ENCODE results near the gene PCMTD2.

Gene PCMTD2

DNA sequence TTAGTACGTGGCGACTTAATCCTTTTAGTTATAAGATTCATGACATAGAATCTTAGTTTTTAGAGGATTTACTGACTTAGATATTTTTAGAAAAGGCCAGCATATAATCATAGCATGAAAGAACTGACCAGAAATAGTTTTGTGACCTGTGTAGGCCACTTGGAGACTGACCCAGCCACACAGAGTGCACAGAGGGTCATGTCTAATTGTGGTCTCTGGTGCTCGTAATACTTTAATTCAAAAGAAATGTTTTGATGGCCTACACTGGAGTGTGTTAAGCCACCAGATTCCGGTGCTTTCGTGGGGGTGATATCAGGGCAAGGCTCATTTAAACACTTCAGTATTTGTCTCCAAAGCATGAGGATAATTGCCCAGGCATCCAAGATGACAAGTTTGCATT is 11.4 kb downstream of the PCMTD2 start:
- H3K79me2 ChIP-seq (ENCODE audit: control insufficient read depth, low read length) = peaks cover 15% of the 10 kb centered on the region
- no peaks in the 10 kb centered on the region for H4K20me1 ChIP-seq (ENCODE audit: control insufficient read depth, insufficient read depth, low read depth, low read length)
- H3K9me3 ChIP-seq (ENCODE audit: control insufficient read depth, insufficient read depth, low read length) = peaks cover 3% of the 10 kb centered on the region; the same call in 1 of the 2 replicates
- H3K4me2 ChIP-seq (ENCODE audit: low read length) = no peak overlapping the region
- no peak for TF ChIP-seq EZH2phosphoT487 (IDR thresholded peaks at IDR 0.05; ENCODE audit: borderline replicate concordance, low read length)
- no peak for TF ChIP-seq CTCF (IDR thresholded peaks at IDR 0.05; ENCODE audit: low read depth, low read length, poor library complexity, severe bottlenecking)
- peaks cover 52% of the 10 kb centered on the region for H3K36me3 ChIP-seq (ENCODE audit: control insufficient read depth, low read length)
- no peaks in the 10 kb centered on the region for H3K27me3 ChIP-seq (ENCODE audit: control insufficient read depth, low read length)
- no peaks in the 10 kb centered on the region for H3F3A ChIP-seq (ENCODE audit: control insufficient read depth, insufficient read depth)
- no peak overlapping the region for H3K27ac ChIP-seq (ENCODE audit: low read depth, low read length)
- no peaks in the 10 kb centered on the region for H3K9me2 ChIP-seq (replicated peaks; ENCODE audit: control insufficient read depth, low read length)
- H3K4me1 ChIP-seq (ENCODE audit: control insufficient read depth, low read length) = no peaks in the 10 kb centered on the region
- no peak overlapping the region for H3K4me3 ChIP-seq (ENCODE audit: low read length)

- Histone ChIP-seq H3K36me3 (ENCODE audit: control insufficient read depth, low read length) (peaks cover 54% of the 10 kb centered on the region), H3K27ac (ENCODE audit: low read depth, low read length) (no peak overlapping the region), H3K27me3 (ENCODE audit: control insufficient read depth, low read length) (no peaks in the 10 kb centered on the region), H3F3A (ENCODE audit: control insufficient read depth, insufficient read depth) (no peaks in the 10 kb centered on the region), H3K9me3 (ENCODE audit: control insufficient read depth, insufficient read depth, low read length) (peaks cover 3% of the 10 kb centered on the region; the same call in 1 of the 2 replicates), H3K4me3 (ENCODE audit: low read length) (no peak overlapping the region), H4K20me1 (ENCODE audit: control insufficient read depth, insufficient read depth, low read depth, low read length) (no peaks in the 10 kb centered on the region), H3K4me2 (ENCODE audit: low read length) (no peak overlapping the region), H3K9me2 (replicated peaks; ENCODE audit: control insufficient read depth, low read length) (no peaks in the 10 kb centered on the region), H3K4me1 (ENCODE audit: control insufficient read depth, low read length) (no peaks in the 10 kb centered on the region), H3K79me2 (ENCODE audit: control insufficient read depth, low read length) (peaks cover 14% of the 10 kb centered on the region; the same call in 1 of the 2 replicates)
- TF ChIP-seq CTCF (IDR thresholded peaks at IDR 0.05; ENCODE audit: low read depth, low read length, poor library complexity, severe bottlenecking) (no peak), EZH2phosphoT487 (IDR thresholded peaks at IDR 0.05; ENCODE audit: borderline replicate concordance, low read length) (no peak)
Observed at GRCh38 chr20:64268174-64268573, 12.6 kb downstream of the PCMTD2 start.

DNA sequence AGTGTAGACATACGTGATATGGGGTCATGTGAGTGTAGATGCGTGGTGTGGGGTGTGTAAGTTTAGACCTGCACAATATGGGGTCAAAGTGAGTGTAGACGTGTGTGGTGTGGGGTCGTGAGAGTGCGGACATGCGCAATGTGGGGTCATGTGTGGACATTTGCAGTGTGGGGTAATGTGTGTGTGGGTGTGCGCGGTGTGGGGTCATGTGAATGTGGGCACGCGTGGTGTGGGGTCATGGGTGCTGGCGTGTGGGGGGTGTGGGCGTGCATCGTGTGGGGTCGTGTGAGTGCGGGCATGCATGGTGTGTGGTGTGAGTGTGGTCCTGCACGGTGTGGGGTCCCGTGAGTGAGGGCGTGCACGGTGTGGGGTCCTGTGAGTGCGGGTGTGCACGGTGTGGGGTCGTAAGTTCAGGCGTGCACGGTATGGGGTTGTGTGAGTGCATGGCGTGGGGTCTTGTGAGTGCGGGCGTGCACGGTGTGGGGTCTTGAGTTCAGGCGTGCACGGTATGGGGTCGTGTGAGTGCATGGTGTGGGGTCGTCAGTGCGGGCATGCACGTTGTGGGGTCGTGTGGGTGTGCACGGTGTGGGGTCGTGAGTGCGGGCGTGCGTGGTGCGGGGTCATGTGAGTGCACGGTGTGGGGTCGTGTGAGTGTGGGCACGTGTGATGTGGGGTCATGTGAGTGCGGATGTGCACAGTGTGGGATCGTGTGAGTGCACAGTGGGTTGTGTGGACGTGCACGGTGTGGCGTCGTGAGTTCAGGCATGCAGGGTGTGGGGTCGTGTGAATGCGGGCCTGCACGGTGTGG is 14.3 kb downstream of the PCMTD2 start:
- H3K4me3 ChIP-seq (ENCODE audit: low read length) = no peak overlapping the region
- H3K9me3 ChIP-seq (ENCODE audit: control insufficient read depth, insufficient read depth, low read length) = peaks cover 3% of the 10 kb centered on the region; the same call in 1 of the 2 replicates
- no peaks in the 10 kb centered on the region for H3F3A ChIP-seq (ENCODE audit: control insufficient read depth, insufficient read depth)
- H3K27me3 ChIP-seq (ENCODE audit: control insufficient read depth, low read length) = no peaks in the 10 kb centered on the region
- no peaks in the 10 kb centered on the region for H3K9me2 ChIP-seq (replicated peaks; ENCODE audit: control insufficient read depth, low read length)
- no peak overlapping the region for H3K4me2 ChIP-seq (ENCODE audit: low read length)
- H3K79me2 ChIP-seq (ENCODE audit: control insufficient read depth, low read length) = peaks cover 6% of the 10 kb centered on the region; the same call in 1 of the 2 replicates
- no peak overlapping the region for H3K27ac ChIP-seq (ENCODE audit: low read depth, low read length)
- H3K4me1 ChIP-seq (ENCODE audit: control insufficient read depth, low read length) = no peaks in the 10 kb centered on the region
- peaks cover 51% of the 10 kb centered on the region for H3K36me3 ChIP-seq (ENCODE audit: control insufficient read depth, low read length)
- no peaks in the 10 kb centered on the region for H4K20me1 ChIP-seq (ENCODE audit: control insufficient read depth, insufficient read depth, low read depth, low read length)
- TF ChIP-seq EZH2phosphoT487 (IDR thresholded peaks at IDR 0.05; ENCODE audit: borderline replicate concordance, low read length) (no peak), CTCF (IDR thresholded peaks at IDR 0.05; ENCODE audit: low read depth, low read length, poor library complexity, severe bottlenecking) (no peak)

Data from DOHH2 (cell line).